Loucy (cell line): ENCODE data around the gene ALX3.

Source experiments
- H2AFZ ChIP-seq: fragments of 200-600 bp; sonication (generic); 2 replicates; pipeline ENCODE4 v1.6.0; 2016; ENCODE audit warnings: antibody characterized with exemption, mild to moderate bottlenecking, low read length, moderate library complexity
- H3F3A ChIP-seq: fragments of 200-600 bp; 2 replicates; pipeline ENCODE4 v1.6.0; 2016; ENCODE audit warnings: antibody characterized with exemption, low read depth, mild to moderate bottlenecking
- H3K27me3 ChIP-seq: fragments of 200-600 bp; sonication (generic); 2 replicates; pipeline ENCODE4 v1.6.1; 2014; ENCODE audit warnings: low read length, mild to moderate bottlenecking; ENCODE audit not compliant: insufficient read depth, poor library complexity, severe bottlenecking
- H3K36me3 ChIP-seq: fragments of 200-600 bp; sonication (generic); 2 replicates; pipeline ENCODE4 v1.6.1; 2016; ENCODE audit warnings: low read length; ENCODE audit not compliant: insufficient read depth
- H3K4me1 ChIP-seq: fragments of 200-600 bp; sonication (generic); 2 replicates; pipeline ENCODE4 v1.5.1; 2014; ENCODE audit warnings: low read length, mild to moderate bottlenecking; ENCODE audit not compliant: insufficient read depth, poor library complexity, severe bottlenecking
- H3K4me2 ChIP-seq: fragments of 200-600 bp; sonication (generic); 2 replicates; pipeline ENCODE4 v1.6.0; 2014; ENCODE audit warnings: antibody characterized with exemption, low read length, low read depth, mild to moderate bottlenecking; ENCODE audit not compliant: poor library complexity, severe bottlenecking
- H3K4me3 ChIP-seq: fragments of 200-600 bp; sonication (generic); 2 replicates; pipeline ENCODE4 v1.5.1; 2014; ENCODE audit warnings: low read length, mild to moderate bottlenecking, mixed read lengths; ENCODE audit not compliant: poor library complexity, severe bottlenecking
- H3K79me2 ChIP-seq: fragments of 200-600 bp; sonication (generic); 2 replicates; pipeline ENCODE4 v1.6.1; 2014; ENCODE audit warnings: low read length; ENCODE audit not compliant: insufficient read depth
- H3K9ac ChIP-seq: fragments of 200-600 bp; sonication (generic); 2 replicates; pipeline ENCODE4 v1.6.0; 2014; ENCODE audit warnings: mild to moderate bottlenecking, low read depth, low read length, moderate library complexity; ENCODE audit not compliant: poor library complexity, severe bottlenecking
- H3K9me2 ChIP-seq: fragments of 200-600 bp; sonication (generic); replicated peaks from 2 replicates; pipeline ENCODE4 v1.6.1; 2016; ENCODE audit warnings: low read depth, low read length, mixed read lengths
- H3K9me3 ChIP-seq: fragments of 200-600 bp; sonication (generic); 2 replicates; pipeline ENCODE4 v1.6.1; 2014; ENCODE audit warnings: mild to moderate bottlenecking, antibody characterized with exemption, low read length, low read depth; ENCODE audit not compliant: insufficient read depth
- H4K20me1 ChIP-seq: fragments of 200-600 bp; sonication (generic); 2 replicates; pipeline ENCODE4 v1.6.0; 2014; ENCODE audit warnings: antibody characterized with exemption, low read length, mild to moderate bottlenecking; ENCODE audit not compliant: insufficient read depth, poor library complexity, severe bottlenecking
- EZH2phosphoT487 ChIP-seq: fragments of 200-600 bp; IDR thresholded peaks from 2 replicates; pipeline ENCODE4 v1.6.1; 2018; ENCODE audit warnings: antibody characterized with exemption, mild to moderate bottlenecking, moderate library complexity, borderline replicate concordance
- TF ChIP-seq, protein P1 (sequence below): fragments of 200-600 bp; sonication (generic); conservative IDR thresholded peaks from 2 replicates; pipeline ENCODE4 v1.5.1; 2014; ENCODE audit warnings: mild to moderate bottlenecking, antibody characterized with exemption, low read length

Gene ALX3

DNA sequence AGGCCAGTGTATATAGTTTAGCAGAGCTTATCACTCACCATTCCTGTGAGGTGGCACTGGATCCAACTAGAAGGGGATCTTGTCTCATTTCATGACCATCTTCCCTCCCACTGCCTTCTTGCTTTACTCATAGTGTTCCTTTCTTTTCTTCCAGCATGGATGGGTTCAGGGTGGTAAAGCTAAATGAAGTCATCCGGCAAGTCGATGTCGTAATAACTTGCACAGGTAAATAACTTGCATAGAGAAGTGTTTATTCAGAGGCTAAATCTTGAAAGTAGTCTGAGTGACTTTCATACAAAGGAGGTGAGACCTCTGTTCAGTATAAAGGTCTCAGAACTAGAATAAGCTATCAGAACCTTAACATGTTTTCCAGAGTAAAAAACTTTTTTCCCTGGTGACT lies 52.7 kb downstream of the ALX3 start:
- Histone ChIP-seq H3K9ac (no peak overlapping the region), H3K4me2 (no peak overlapping the region), H3K9me3 (no peaks in the 10 kb centered on the region), H3K27me3 (no peaks in the 10 kb centered on the region), H3K36me3 (peaks cover 95% of the 10 kb centered on the region), H2AFZ (no peak overlapping the region), H3K4me3 (no peak overlapping the region), H3K79me2 (no peaks in the 10 kb centered on the region), H3K4me1 (no peaks in the 10 kb centered on the region), H3K9me2 (no peaks in the 10 kb centered on the region), H4K20me1 (no peaks in the 10 kb centered on the region), H3F3A (0 out of 2 replicates have a peak, but pooled peaks cover 3% of the 10 kb centered on the region)
- TF ChIP-seq EZH2phosphoT487 = no peak
- TF ChIP-seq, protein P1, sequence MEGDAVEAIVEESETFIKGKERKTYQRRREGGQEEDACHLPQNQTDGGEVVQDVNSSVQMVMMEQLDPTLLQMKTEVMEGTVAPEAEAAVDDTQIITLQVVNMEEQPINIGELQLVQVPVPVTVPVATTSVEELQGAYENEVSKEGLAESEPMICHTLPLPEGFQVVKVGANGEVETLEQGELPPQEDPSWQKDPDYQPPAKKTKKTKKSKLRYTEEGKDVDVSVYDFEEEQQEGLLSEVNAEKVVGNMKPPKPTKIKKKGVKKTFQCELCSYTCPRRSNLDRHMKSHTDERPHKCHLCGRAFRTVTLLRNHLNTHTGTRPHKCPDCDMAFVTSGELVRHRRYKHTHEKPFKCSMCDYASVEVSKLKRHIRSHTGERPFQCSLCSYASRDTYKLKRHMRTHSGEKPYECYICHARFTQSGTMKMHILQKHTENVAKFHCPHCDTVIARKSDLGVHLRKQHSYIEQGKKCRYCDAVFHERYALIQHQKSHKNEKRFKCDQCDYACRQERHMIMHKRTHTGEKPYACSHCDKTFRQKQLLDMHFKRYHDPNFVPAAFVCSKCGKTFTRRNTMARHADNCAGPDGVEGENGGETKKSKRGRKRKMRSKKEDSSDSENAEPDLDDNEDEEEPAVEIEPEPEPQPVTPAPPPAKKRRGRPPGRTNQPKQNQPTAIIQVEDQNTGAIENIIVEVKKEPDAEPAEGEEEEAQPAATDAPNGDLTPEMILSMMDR = no peak

DNA sequence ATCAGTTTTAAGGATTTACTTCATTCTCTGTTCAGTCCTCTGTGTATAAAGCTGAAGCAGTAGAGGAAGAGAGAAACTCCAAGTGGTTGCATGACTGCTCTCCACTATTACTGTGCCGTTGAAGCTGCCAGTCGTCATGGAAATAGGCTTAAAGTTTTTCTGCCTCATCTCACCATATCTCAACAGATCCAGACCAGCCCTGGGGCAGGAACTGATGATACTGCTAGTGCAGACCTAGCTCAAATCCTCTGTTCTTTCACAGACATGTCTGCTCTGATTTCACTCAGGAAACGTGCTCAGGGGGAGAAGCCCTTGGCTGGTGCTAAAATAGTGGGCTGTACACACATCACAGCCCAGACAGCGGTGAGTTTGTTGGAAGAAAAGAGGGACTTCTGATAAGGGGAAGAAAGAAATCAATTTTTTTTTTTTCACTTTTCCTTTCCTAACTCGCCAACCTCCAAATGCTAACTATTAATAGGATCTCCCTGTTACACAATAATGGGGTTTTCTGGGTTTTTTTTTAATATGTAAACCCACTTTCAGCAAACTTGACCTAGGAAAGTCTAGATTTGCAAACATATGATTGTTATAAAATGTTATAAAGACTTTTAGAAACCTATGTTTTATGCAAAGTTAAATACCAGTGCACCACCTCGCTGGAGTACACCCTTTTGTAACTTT lies 58.2 kb downstream of the ALX3 start:
- Histone ChIP-seq H3K9ac (no peak overlapping the region), H3K79me2 (0 out of 2 replicates have a peak, but pooled peaks cover under 1% of the 10 kb centered on the region)

DNA sequence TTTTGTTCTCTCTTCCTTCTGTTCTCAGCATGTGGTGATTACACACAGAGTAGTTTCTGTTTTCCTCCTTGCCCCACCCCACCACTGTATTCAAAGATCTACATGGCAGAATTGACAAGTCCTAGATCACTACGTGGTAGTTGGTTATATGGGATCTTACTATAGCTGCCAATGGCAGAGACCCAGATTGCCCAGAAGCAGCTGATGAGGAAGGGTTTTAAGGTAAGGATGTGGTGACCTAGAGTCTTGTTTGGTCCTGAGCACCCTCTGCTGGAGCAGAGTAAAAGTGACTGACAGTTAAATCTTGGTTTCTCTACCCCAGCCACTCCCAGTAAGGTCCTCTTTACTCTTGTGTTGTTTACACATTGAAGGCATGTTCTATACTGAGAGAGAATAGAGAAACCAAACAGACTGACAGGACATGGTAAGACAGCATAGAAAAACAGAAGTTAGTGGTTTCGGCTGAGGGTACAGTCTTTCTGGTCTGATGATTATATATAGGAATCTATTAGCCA lies 58.9 kb downstream of the ALX3 start:
- no peak overlapping the region for H3K4me2 ChIP-seq

More for the DNA sequence above, 58.2 kb downstream of the ALX3 start:
- H3K4me1 ChIP-seq = no peaks in the 10 kb centered on the region
- H2AFZ ChIP-seq = no peak overlapping the region
- TF ChIP-seq, protein P1 = no peak
- no peak for TF ChIP-seq EZH2phosphoT487
- H3F3A ChIP-seq = no peaks in the 10 kb centered on the region
- H3K4me3 ChIP-seq = no peak overlapping the region
- no peaks in the 10 kb centered on the region for H3K9me2 ChIP-seq
- no peaks in the 10 kb centered on the region for H3K27me3 ChIP-seq
- no peaks in the 10 kb centered on the region for H4K20me1 ChIP-seq
- H3K9me3 ChIP-seq = no peaks in the 10 kb centered on the region
- peaks cover 78% of the 10 kb centered on the region for H3K36me3 ChIP-seq
- no peak overlapping the region for H3K4me2 ChIP-seq

More for the DNA sequence above, 58.9 kb downstream of the ALX3 start:
- Histone ChIP-seq H3F3A (no peaks in the 10 kb centered on the region), H3K4me1 (no peaks in the 10 kb centered on the region), H3K27me3 (no peaks in the 10 kb centered on the region), H3K9ac (no peak overlapping the region), H2AFZ (no peak overlapping the region), H3K9me2 (no peaks in the 10 kb centered on the region), H3K79me2 (peaks cover 4% of the 10 kb centered on the region; the same call in 1 of the 2 replicates), H3K4me3 (no peak overlapping the region), H3K9me3 (no peaks in the 10 kb centered on the region), H3K36me3 (peaks cover 72% of the 10 kb centered on the region), H4K20me1 (no peaks in the 10 kb centered on the region)
- TF ChIP-seq, protein P1 = peak; percentile 68
- no peak for TF ChIP-seq EZH2phosphoT487
